ENCODE results near the gene REX1BD.

REX1BD gene

DNA sequence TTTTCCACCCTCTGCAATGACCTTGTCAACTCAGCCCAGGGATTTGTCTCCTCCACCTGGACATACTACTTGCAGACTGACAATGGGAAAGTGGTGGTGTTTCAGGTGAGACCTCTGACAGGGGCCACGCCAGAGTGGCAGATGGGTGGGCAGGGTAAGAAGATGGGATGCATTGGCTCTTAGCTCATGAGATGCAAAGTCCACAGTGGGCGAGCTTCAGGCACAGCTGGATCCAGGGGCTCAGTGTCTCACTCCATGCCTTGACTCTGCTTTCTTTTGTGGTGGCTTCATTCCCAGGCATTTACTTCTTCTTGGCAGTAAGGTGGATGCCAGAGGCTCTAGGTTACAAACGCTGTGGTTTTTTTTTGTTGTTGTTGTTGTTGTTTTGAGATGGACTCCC, 27.4 kb downstream of the REX1BD start:
- peaks cover 4% of the 10 kb centered on the region for H3K36me3 Mint-ChIP-seq (ENCODE audit: low read depth)

DNA sequence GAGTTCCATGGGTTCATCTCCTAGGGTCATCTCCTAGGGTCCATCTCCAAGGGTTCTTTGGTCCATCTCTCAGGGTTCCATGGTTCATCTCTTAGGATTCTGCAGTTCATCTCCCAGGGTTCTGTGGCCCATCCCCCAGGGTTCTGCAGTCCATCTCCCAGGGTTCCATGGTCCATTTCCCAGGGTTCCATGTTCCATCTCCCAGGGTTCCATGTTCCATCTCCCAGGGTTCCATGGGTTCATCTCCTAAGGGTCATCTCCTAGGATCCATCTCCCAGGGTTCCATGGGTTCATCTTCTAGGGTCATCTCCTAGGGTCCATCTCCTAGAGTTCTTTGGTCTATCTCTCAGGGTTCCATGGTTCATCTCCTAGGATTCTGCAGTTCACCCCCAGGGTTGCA, 29.0 kb downstream of the REX1BD start:
- Mint-ChIP-seq H3K36me3 (ENCODE audit: low read depth) (peaks cover 4% of the 10 kb centered on the region), H3K4me1 (no peaks in the 10 kb centered on the region), H3K4me3 (no peak overlapping the region)

More for the DNA sequence above, 27.4 kb downstream of the REX1BD start:
- Mint-ChIP-seq H3K4me1 (peaks cover 4% of the 10 kb centered on the region), H3K27me3 (ENCODE audit: low read depth) (peaks cover 66% of the 10 kb centered on the region), H3K27ac (no peak overlapping the region), H3K4me3 (no peak overlapping the region), H3K9me3 (peaks cover 7% of the 10 kb centered on the region)
- TF ChIP-seq CTCF (IDR thresholded peaks at IDR 0.05; ENCODE audit: unreplicated experiment in 3 of 3) = no peak

GRCh38 chr19:18618236-18618635, 29.6 kb downstream of the REX1BD start:
- peaks cover 4% of the 10 kb centered on the region for H3K36me3 Mint-ChIP-seq (ENCODE audit: low read depth)
- no peak overlapping the region for H3K4me3 Mint-ChIP-seq
- H3K27ac Mint-ChIP-seq = no peak overlapping the region
- peaks cover 7% of the 10 kb centered on the region for H3K9me3 Mint-ChIP-seq
- no peak for TF ChIP-seq CTCF (IDR thresholded peaks at IDR 0.05; ENCODE audit: unreplicated experiment in 3 of 3)
- H3K27me3 Mint-ChIP-seq (ENCODE audit: low read depth) = peaks cover 48% of the 10 kb centered on the region
- H3K4me1 Mint-ChIP-seq = no peaks in the 10 kb centered on the region

More for the DNA sequence above, 29.0 kb downstream of the REX1BD start:
- TF ChIP-seq CTCF (IDR thresholded peaks at IDR 0.05; ENCODE audit: unreplicated experiment in 3 of 3) = no peak
- H3K27ac Mint-ChIP-seq = no peak overlapping the region
- H3K9me3 Mint-ChIP-seq = peaks cover 7% of the 10 kb centered on the region
- peaks cover 52% of the 10 kb centered on the region for H3K27me3 Mint-ChIP-seq (ENCODE audit: low read depth)

GRCh38 chr19:18620311-18620710, 31.7 kb downstream of the REX1BD start:
- Mint-ChIP-seq H3K4me3 (no peak overlapping the region), H3K27me3 (ENCODE audit: low read depth) (peaks cover 27% of the 10 kb centered on the region), H3K4me1 (no peaks in the 10 kb centered on the region)

DNA sequence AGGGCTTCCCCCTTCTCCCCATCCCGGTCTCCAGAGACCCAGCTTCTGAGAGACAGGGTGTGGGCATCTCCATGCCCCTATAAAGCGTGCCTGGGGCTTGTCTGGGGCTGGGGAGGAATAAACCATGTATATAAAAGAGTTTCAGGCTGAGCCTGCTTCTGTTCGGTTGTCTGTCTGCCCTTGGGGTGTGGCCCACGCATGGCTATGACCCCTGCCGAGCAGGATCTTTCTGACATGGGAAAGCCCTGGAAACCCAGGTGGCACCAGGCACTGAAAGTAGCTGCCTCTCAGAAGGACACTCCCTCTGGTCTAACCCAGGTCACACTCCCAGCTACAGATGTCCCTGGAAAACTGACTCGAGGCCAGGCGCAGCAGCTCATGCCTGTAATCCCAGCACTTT, 32.3 kb downstream of the REX1BD start:
- H3K4me1 Mint-ChIP-seq = no peaks in the 10 kb centered on the region
- no peak overlapping the region for H3K27ac Mint-ChIP-seq
- no peak overlapping the region for H3K4me3 Mint-ChIP-seq
- peaks cover 7% of the 10 kb centered on the region for H3K9me3 Mint-ChIP-seq
- peaks cover 21% of the 10 kb centered on the region for H3K27me3 Mint-ChIP-seq (ENCODE audit: low read depth)
- H3K36me3 Mint-ChIP-seq (ENCODE audit: low read depth) = peaks cover 4% of the 10 kb centered on the region
- no peak for TF ChIP-seq CTCF (IDR thresholded peaks at IDR 0.05; ENCODE audit: unreplicated experiment in 3 of 3)

More at GRCh38 chr19:18620311-18620710, 31.7 kb downstream of the REX1BD start:
- Mint-ChIP-seq H3K27ac (no peak overlapping the region), H3K36me3 (ENCODE audit: low read depth) (peaks cover 4% of the 10 kb centered on the region), H3K9me3 (peaks cover 7% of the 10 kb centered on the region)
- no peak for TF ChIP-seq CTCF (IDR thresholded peaks at IDR 0.05; ENCODE audit: unreplicated experiment in 3 of 3)

GRCh38 chr19:18626906-18627305, 38.3 kb downstream of the REX1BD start:
- H3K27me3 Mint-ChIP-seq (ENCODE audit: low read depth) = peaks cover 18% of the 10 kb centered on the region
- no peaks in the 10 kb centered on the region for H3K4me1 Mint-ChIP-seq
- no peak overlapping the region for H3K4me3 Mint-ChIP-seq
- no peaks in the 10 kb centered on the region for H3K36me3 Mint-ChIP-seq (ENCODE audit: low read depth)
- TF ChIP-seq CTCF (IDR thresholded peaks at IDR 0.05; ENCODE audit: unreplicated experiment in 3 of 3) = no peak
- no peaks in the 10 kb centered on the region for H3K9me3 Mint-ChIP-seq
- H3K27ac Mint-ChIP-seq = no peak overlapping the region

Data from nephron (organoid).